Breast epithelium (tissue), 4 donors: ENCODE results near the gene HEBP2. TPM values are rescaled to one million over a fixed set of nuclear protein-coding genes. Genes with fewer than 3 reads are reported as not detected.

Source experiments
- DNase-seq, 2 donors: peaks; one replicate each; pipeline ENCODE4 v3.0.0-alpha.2; 2019; ENCODE audit warnings: low spot score in 2 of 2
- H3K27ac ChIP-seq, 2 donors: fragments of 200-600 bp; sonication (generic) in 1 of 2; one replicate each; pipeline ENCODE4 v1.5.1; 2016 to 2019; ENCODE audit warnings: mild to moderate bottlenecking in 1 of 2
- H3K27me3 ChIP-seq, 2 donors: fragments of 200-600 bp; sonication (generic) in 1 of 2; one replicate each; pipeline versions ENCODE4 v1.5.1 to v1.6.0; 2017 to 2019; ENCODE audit warnings: control low read depth in 1 of 2, mild to moderate bottlenecking in 1 of 2
- H3K36me3 ChIP-seq: fragments of 200-600 bp; one replicate; pipeline ENCODE4 v1.5.1; 2019
- H3K4me1 ChIP-seq, 2 donors: fragments of 200-600 bp; sonication (generic); one replicate each; pipeline ENCODE4 v1.5.1; 2016 to 2019; ENCODE audit warnings: control low read depth in 1 of 2
- H3K4me3 ChIP-seq, 3 donors: fragments of 200-600 bp; sonication (generic); 1 replicate in 2 of 3; 2 replicates in 1 of 3; pipeline ENCODE4 v1.5.1; 2016 to 2019; ENCODE audit warnings: mild to moderate bottlenecking in 3 of 3, moderate library complexity in 2 of 3
- H3K9me3 ChIP-seq, 2 donors: fragments of 200-600 bp; sonication (generic) in 1 of 2; one replicate each; pipeline ENCODE4 v1.5.1; 2016 to 2019; ENCODE audit warnings: control low read depth in 1 of 2
- CTCF ChIP-seq, 3 donors: fragments of 450-650 bp; IDR thresholded peaks; one replicate each; pipeline ENCODE4 v1.5.1; 2016 to 2017; ENCODE audit warnings: antibody characterized with exemption in 3 of 3, mild to moderate bottlenecking in 3 of 3, moderate library complexity in 3 of 3
- POLR2A ChIP-seq: fragments of 450-650 bp; IDR thresholded peaks from one replicate; pipeline ENCODE4 v1.6.1; 2016; ENCODE audit warnings: antibody characterized with exemption, mild to moderate bottlenecking, moderate library complexity
- POLR2AphosphoS5 ChIP-seq, 3 donors: sonication (generic); formaldehyde crosslinking; IDR thresholded peaks; one replicate each; pipeline ENCODE4 v1.6.1; 2017; ENCODE audit warnings: antibody characterized with exemption in 3 of 3
- intact Hi-C: fragments of 100-400 bp; cut with DNase I; formaldehyde crosslinking; loops from one replicate; pipeline ENCODE4 v1.15.1; 2023; ENCODE audit warnings: low total_unique reads
- total RNA-seq, 3 donors: library from RNA; depleted of rRNA; stranded (reverse); fragments of >200 nt; gene quantifications; one replicate each; pipeline ENCODE4 v1.1.0, GENCODE V29; 2016

HEBP2 gene
- total RNA-seq, 3 donors from 2014 or later: 66.2 to 321 (median 72.6) TPM

- Histone ChIP-seq H3K27ac (peak overlapping the region; percentile 67 to 75), H3K4me1 (no peaks in the 10 kb centered on the region), H3K9me3 (no peaks in the 10 kb centered on the region), H3K4me3 (no peak overlapping the region), H3K27me3 (no peaks in the 10 kb centered on the region), H3K36me3 (peaks cover 4% of the 10 kb centered on the region)
- no peak for DNase-seq
- intact Hi-C loops: no loop called here
- TF ChIP-seq POLR2A (no peak), POLR2AphosphoS5 (IDR thresholded peaks at IDR 0.05) (no peak), CTCF (IDR thresholded peaks at IDR 0.05) (no peak)
These were observed 7.2 kb downstream of the HEBP2 start for GRCh38 chr6:138410972-138411880.

GRCh38 chr6:138415125-138415524 is 11.1 kb downstream of the HEBP2 start:
- TF ChIP-seq POLR2A (no peak), CTCF (IDR thresholded peaks at IDR 0.05) (no peak), POLR2AphosphoS5 (IDR thresholded peaks at IDR 0.05) (no peak)

GRCh38 chr6:138416206-138416605 is 12.2 kb downstream of the HEBP2 start:
- Histone ChIP-seq H3K9me3 (no peaks in the 10 kb centered on the region), H3K27ac (no peak overlapping the region), H3K4me1 (no peaks in the 10 kb centered on the region), H3K4me3 (no peak overlapping the region), H3K36me3 (no peaks in the 10 kb centered on the region), H3K27me3 (no peaks in the 10 kb centered on the region)
- no peak for DNase-seq
- TF ChIP-seq POLR2A (no peak), CTCF (IDR thresholded peaks at IDR 0.05) (no peak), POLR2AphosphoS5 (IDR thresholded peaks at IDR 0.05) (no peak)
- intact Hi-C loops: no loop called here

More at GRCh38 chr6:138415125-138415524, 11.1 kb downstream of the HEBP2 start:
- Histone ChIP-seq H3K27ac (no peak overlapping the region), H3K4me1 (no peaks in the 10 kb centered on the region), H3K9me3 (no peaks in the 10 kb centered on the region), H3K27me3 (no peaks in the 10 kb centered on the region), H3K4me3 (no peak overlapping the region), H3K36me3 (no peaks in the 10 kb centered on the region)
- intact Hi-C loops: no loop called here
- DNase-seq: no peak

- H3K36me3 ChIP-seq: no peaks in the 10 kb centered on the region
- no peak for DNase-seq
- H3K27me3 ChIP-seq: no peaks in the 10 kb centered on the region
- no peak overlapping the region for H3K4me3 ChIP-seq
- intact Hi-C loops: no loop called here
- H3K27ac ChIP-seq: no peak overlapping the region
- H3K9me3 ChIP-seq: no peaks in the 10 kb centered on the region
- H3K4me1 ChIP-seq: no peaks in the 10 kb centered on the region
- TF ChIP-seq POLR2AphosphoS5 (IDR thresholded peaks at IDR 0.05): no peak
- TF ChIP-seq POLR2A: no peak
- TF ChIP-seq CTCF (IDR thresholded peaks at IDR 0.05): no peak
These were observed 13.6 kb downstream of the HEBP2 start for GRCh38 chr6:138417493-138418117.
